HCT116 (cell line): ENCODE data around the gene PGBD5. TPM values are rescaled to one million over a fixed set of nuclear protein-coding genes. Genes with fewer than 3 reads are reported as not detected.

Source experiments
- ATAC-seq: fragments of 200-7000 bp; cut with Tn5 transposase; 2 replicates; pipeline ENCODE4 v1.9.1; 2020; ENCODE audit warnings: mild to moderate bottlenecking, moderate library complexity
- BruUV-seq: library from RNA; stranded (reverse); fragments of 400-500 nt; replicated peaks from 2 replicates; lab custom pipeline; 2021; lab: Mats Ljungman, UMichigan
- CTCF ChIA-PET: fragments of 300-600 bp; sonication (Branson Sonifier 250); formaldehyde crosslinking; loops from one replicate; lab custom pipeline; 2021; ENCODE audit warnings: antibody characterized with exemption; lab: Charles Lee
- POLR2A ChIA-PET: fragments of 300-600, 350-600 bp; sonication (Branson Sonifier 250); formaldehyde crosslinking; loops from one replicate; lab custom pipeline; 2021; ENCODE audit warnings: antibody characterized with exemption; lab: Charles Lee
- RAD21 ChIA-PET, 2 experiments: fragments of 300-600 bp; sonication (Branson Sonifier 250); formaldehyde crosslinking; loops; one replicate each; lab custom pipeline; 2023; ENCODE audit warnings: low total read pairs in 2 of 2; ENCODE audit not compliant: uncharacterized antibody in 2 of 2, unreplicated experiment in 2 of 2, low non-redundant PET in 1 of 2; lab: Charles Lee
- DNase-seq: peaks from one replicate; pipeline ENCODE4 v3.0.0-alpha.2; 2010; ENCODE audit warnings: low read depth, low spot score
- H2AFZ ChIP-seq: fragments of 200-600 bp; shearing (Covaris generic), sonication (generic); 2 replicates; pipeline ENCODE4 v1.6.1; 2017; ENCODE audit warnings: low read depth, mixed run types, mixed read lengths, antibody characterized with exemption, low read length; ENCODE audit not compliant: poor library complexity, severe bottlenecking
- H3K27ac ChIP-seq: 2 replicates; pipeline ENCODE4 v1.5.1; 2012; ENCODE audit warnings: low read depth, low read length
- H3K27me3 ChIP-seq: fragments of 200-600 bp; sonication (generic); 2 replicates; pipeline ENCODE4 v1.6.1; 2016; ENCODE audit warnings: mixed run types, low read length, mixed read lengths; ENCODE audit not compliant: insufficient read depth
- H3K36me3 ChIP-seq, 2 experiments: fragments of 200-500 bp in 1 of 2; fragments of 200-600 bp in 1 of 2; sonication (Bioruptor generic) in 1 of 2; sonication (generic) in 1 of 2; 2 replicates each; pipeline versions ENCODE4 v1.5.1 to v1.6.1; 2014 to 2016; ENCODE audit warnings: low read length in 2 of 2, inconsistent platforms in 1 of 2, mixed read lengths in 1 of 2, mixed run types in 1 of 2; ENCODE audit not compliant: insufficient read depth in 2 of 2, control insufficient read depth in 1 of 2
- H3K4me1 ChIP-seq, 2 experiments: fragments of 200-600 bp in 1 of 2; sonication (generic) in 1 of 2; 2 replicates each; pipeline versions ENCODE4 v1.5.1 to v1.6.1; 2012 to 2017; ENCODE audit warnings: low read length in 2 of 2, inconsistent platforms in 1 of 2, mild to moderate bottlenecking in 1 of 2, mixed read lengths in 1 of 2, mixed run types in 1 of 2, moderate library complexity in 1 of 2; ENCODE audit not compliant: insufficient read depth in 2 of 2, control insufficient read depth in 1 of 2
- H3K4me2 ChIP-seq: fragments of 200-600 bp; sonication (generic); 2 replicates; pipeline ENCODE4 v1.6.1; 2017; ENCODE audit warnings: mixed run types, low read length, mixed read lengths
- H3K4me3 ChIP-seq, 2 experiments: fragments of 200-600 bp in 1 of 2; sonication (generic) in 1 of 2; replicated peaks in 1 of 2; 2 replicates each; pipeline ENCODE4 v1.5.1; 2011 to 2016; ENCODE audit warnings: low read length in 2 of 2, control low read depth in 1 of 2, low read depth in 1 of 2, mild to moderate bottlenecking in 1 of 2, mixed read lengths in 1 of 2, mixed run types in 1 of 2
- H3K79me2 ChIP-seq: fragments of 200-600 bp; sonication (generic); 2 replicates; pipeline ENCODE4 v1.6.1; 2017; ENCODE audit warnings: mild to moderate bottlenecking, mixed run types, low read length, moderate library complexity, mixed read lengths; ENCODE audit not compliant: insufficient read depth
- H3K9ac ChIP-seq: fragments of 200-600 bp; sonication (generic); 2 replicates; pipeline ENCODE4 v1.6.1; 2016; ENCODE audit warnings: low read length, mixed read lengths
- H3K9me2 ChIP-seq: fragments of 200-600 bp; sonication (generic), shearing (Covaris generic); 2 replicates; pipeline ENCODE4 v1.6.1; 2017; ENCODE audit warnings: mixed run types, mild to moderate bottlenecking, moderate library complexity; ENCODE audit not compliant: insufficient read depth
- H3K9me3 ChIP-seq, 2 experiments: fragments of 200-500 bp in 1 of 2; fragments of 200-600 bp in 1 of 2; sonication (Bioruptor generic) in 1 of 2; sonication (generic) in 1 of 2; 2 replicates each; pipeline ENCODE4 v1.6.1; 2014 to 2017; ENCODE audit warnings: low read length in 2 of 2, mixed read lengths in 2 of 2, inconsistent platforms in 1 of 2, low read depth in 1 of 2, mild to moderate bottlenecking in 1 of 2, mixed run types in 1 of 2, moderate library complexity in 1 of 2; ENCODE audit not compliant: control insufficient read depth in 1 of 2, insufficient read depth in 1 of 2
- H4K20me1 ChIP-seq: fragments of 200-600 bp; sonication (generic), shearing (Covaris generic); 2 replicates; pipeline ENCODE4 v1.6.1; 2017; ENCODE audit warnings: mixed run types, mild to moderate bottlenecking, moderate library complexity; ENCODE audit not compliant: insufficient read depth
- CEBPB ChIP-seq: IDR thresholded peaks from 2 replicates; pipeline ENCODE4 v1.6.1; 2012; ENCODE audit warnings: low read depth
- CTCF ChIP-seq, 3 experiments: fragments of 200-600 bp in 1 of 3; sonication (generic) in 1 of 3; IDR thresholded peaks in 2 of 3; conservative IDR thresholded peaks in 1 of 3; 2 replicates each; pipeline ENCODE4 v1.5.1; 2012 to 2017; ENCODE audit warnings: low read depth in 2 of 3, low read length in 2 of 3, antibody characterized with exemption in 1 of 3, borderline replicate concordance in 1 of 3, control low read depth in 1 of 3, mild to moderate bottlenecking in 1 of 3, mixed read lengths in 1 of 3, mixed run types in 1 of 3, moderate library complexity in 1 of 3; ENCODE audit not compliant: insufficient read depth in 1 of 3
- ELF1 ChIP-seq: IDR thresholded peaks from 2 replicates; pipeline ENCODE4 v1.6.1; 2012; ENCODE audit warnings: low read depth, borderline replicate concordance
- EZH2 ChIP-seq: fragments of 200-600 bp; sonication (generic); IDR thresholded peaks from 2 replicates; pipeline ENCODE4 v1.6.1; 2017; ENCODE audit warnings: antibody characterized with exemption, mixed run types
- POLR2A ChIP-seq: IDR thresholded peaks from 2 replicates; pipeline ENCODE4 v1.7.0; 2011; ENCODE audit warnings: borderline replicate concordance; ENCODE audit not compliant: insufficient read depth, insufficient read length; ENCODE audit errors: extremely low read depth
- RAD21 ChIP-seq: IDR thresholded peaks from 2 replicates; pipeline ENCODE4 v1.6.1; 2012; ENCODE audit warnings: low read depth, mild to moderate bottlenecking
- REST ChIP-seq: IDR thresholded peaks from 2 replicates; pipeline ENCODE4 v1.6.1; 2012; ENCODE audit warnings: low read depth
- SIN3A ChIP-seq: IDR thresholded peaks from 2 replicates; pipeline ENCODE4 v1.6.1; 2012; ENCODE audit warnings: low read depth
- SRF ChIP-seq: IDR thresholded peaks from 2 replicates; pipeline ENCODE4 v1.6.1; 2012; ENCODE audit warnings: low read depth
- TCF7L2 ChIP-seq: IDR thresholded peaks from 2 replicates; pipeline ENCODE4 v1.7.0; 2011; ENCODE audit warnings: borderline replicate concordance, inconsistent platforms; ENCODE audit not compliant: insufficient read depth, insufficient read length; ENCODE audit errors: extremely low read depth
- YY1 ChIP-seq: IDR thresholded peaks from 2 replicates; pipeline ENCODE4 v1.6.1; 2011; ENCODE audit warnings: low read length, low read depth, moderate library complexity, mild to moderate bottlenecking; ENCODE audit not compliant: insufficient replicate concordance; ENCODE audit errors: extremely low read depth
- ZBTB33 ChIP-seq: IDR thresholded peaks from 2 replicates; pipeline ENCODE4 v1.6.1; 2011; ENCODE audit warnings: mild to moderate bottlenecking, low read length, moderate library complexity; ENCODE audit not compliant: insufficient replicate concordance; ENCODE audit errors: extremely low read depth
- ZFX ChIP-seq: fragments of 450-650 bp; IDR thresholded peaks from 2 replicates; pipeline ENCODE4 v1.6.1; 2017
- ZNF274 ChIP-seq: fragments of 200-500 bp; sonication (Bioruptor generic); IDR thresholded peaks from 2 replicates; pipeline ENCODE4 v1.6.1; 2014; ENCODE audit warnings: mild to moderate bottlenecking, low read depth, low read length, inconsistent platforms
- intact Hi-C: fragments of 100-400 bp; cut with micrococcal nuclease; formaldehyde crosslinking; loops from 2 replicates; pipeline ENCODE4 v1.10.0; 2022
- total RNA-seq: library from RNA; stranded (reverse); gene quantifications from one replicate; pipeline ENCODE4 v1.2.1, GENCODE V29; 2021; ENCODE audit not compliant: unreplicated experiment

PGBD5 gene
- total RNA-seq, 1 experiment from 2014 or later: 0.27 TPM

GRCh38 chr1:230377324-230377723 lies 48.8 kb downstream of the PGBD5 start (continued):
- TF ChIP-seq EZH2 (no peak), RAD21 (no peak), ZFX (no peak)
- TF ChIP-seq, all 23 proteins: peak for 0

GRCh38 chr1:230376296-230376695 lies 49.8 kb downstream of the PGBD5 start:
- ATAC-seq: no peak
- Histone ChIP-seq H4K20me1 (no peaks in the 10 kb centered on the region), H3K27ac (no peak overlapping the region), H3K79me2 (no peaks in the 10 kb centered on the region), H3K4me2 (no peak overlapping the region), H3K36me3 (no peaks in the 10 kb centered on the region), H3K4me1 (no peaks in the 10 kb centered on the region), H3K9me3 (peaks cover 9 to 14% of the 10 kb centered on the region in 2 experiments; a peak in 2 of 4 replicates), H3K27me3 (peaks cover 39% of the 10 kb centered on the region), H3K9me2 (no peaks in the 10 kb centered on the region), H3K4me3 (no peak overlapping the region), H2AFZ (no peak overlapping the region), H3K9ac (no peak overlapping the region)
- TF ChIP-seq TCF7L2 (no peak), RAD21 (no peak), SIN3A (no peak), ZNF274 (no peak), SRF (no peak), REST (no peak), POLR2A (no peak), ZBTB33 (no peak), CEBPB (no peak), ELF1 (no peak), CTCF (IDR thresholded peaks at IDR 0.05 in 2 of 3, conservative IDR thresholded peaks at IDR 0.05 in 1 of 3; ENCODE audit: borderline replicate concordance in 1 of 3, insufficient read depth in 1 of 3, low read depth in 2 of 3, low read length in 2 of 3) (no peak), YY1 (no peak)
- no peak for DNase-seq
- CTCF ChIA-PET: interaction anchor here (0.8 kb wide), 1 partner anchor 403 kb away, joined by 3 read pairs; no protein-coding TSS in a partner anchor
- POLR2A ChIA-PET: no interaction called here
- BruUV-seq: no TSS peak
- intact Hi-C loops: no loop called here
- RAD21 ChIA-PET: no interaction called here
